HG03025 (cell line): ENCODE measurements around the gene KIF23.

Source experiments
- ATAC-seq: cut with Tn5 transposase; IDR thresholded peaks from one replicate; pipeline ENCODE4 v1.9.1; 2021; ENCODE audit warnings: mild to moderate bottlenecking, moderate library complexity; ENCODE audit not compliant: unreplicated experiment, low FRiP score

The KIF23 gene

DNA sequence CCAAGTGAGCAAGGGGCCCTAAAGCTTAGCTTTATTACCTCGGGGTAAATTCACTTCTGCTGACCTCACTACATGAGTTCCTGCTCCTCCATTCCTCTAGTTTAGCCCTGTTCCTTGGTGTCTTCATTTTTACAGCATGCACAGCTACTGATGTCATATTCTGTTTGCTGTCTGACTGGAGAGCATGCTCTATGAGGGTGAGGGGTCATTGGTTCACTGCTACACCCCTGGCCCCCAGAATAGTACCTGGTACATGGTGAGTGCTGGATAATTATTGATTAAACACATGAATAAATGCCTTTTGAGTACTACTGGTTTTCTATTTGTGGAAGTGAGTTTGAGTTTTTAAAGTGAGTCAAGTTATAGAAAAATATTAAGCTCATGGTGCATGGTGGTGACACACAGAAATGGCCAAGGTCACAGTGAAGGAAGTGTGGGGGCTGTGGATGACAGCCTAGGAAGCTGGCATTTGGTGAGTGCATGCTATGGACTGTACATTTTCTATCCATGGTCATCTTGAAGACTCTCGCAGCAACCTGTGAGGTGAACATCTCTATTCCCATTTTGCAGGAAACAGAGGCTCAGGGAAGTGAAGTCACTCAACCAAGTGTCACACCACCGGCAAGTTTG lies 72.4 kb downstream of the KIF23 start:
- ATAC-seq, result no peak

DNA sequence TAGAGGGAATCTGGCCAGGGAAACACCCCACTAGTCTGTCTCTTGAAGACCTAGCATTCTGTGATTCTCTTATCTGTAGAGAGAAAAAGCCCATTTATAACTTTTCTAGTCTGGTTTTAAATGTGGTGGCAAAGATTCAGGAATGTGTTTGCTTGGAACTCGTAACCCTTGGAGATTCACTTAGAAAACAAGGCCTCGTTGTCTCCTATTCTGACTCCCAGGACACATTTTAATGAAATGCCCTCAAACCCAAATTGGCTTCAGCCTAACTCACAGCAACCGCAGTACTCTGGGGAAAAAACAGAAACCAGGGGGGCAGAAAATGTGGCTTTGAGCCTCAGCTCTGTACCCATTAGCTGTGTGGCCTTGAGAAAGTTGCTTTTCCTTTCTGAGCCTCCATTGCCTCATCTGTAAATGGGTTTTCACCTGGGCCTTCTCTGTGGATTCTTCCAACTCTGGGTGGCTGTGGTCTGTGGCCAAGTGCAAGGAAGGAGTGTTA lies 75.0 kb downstream of the KIF23 start:
- no peak for ATAC-seq

DNA sequence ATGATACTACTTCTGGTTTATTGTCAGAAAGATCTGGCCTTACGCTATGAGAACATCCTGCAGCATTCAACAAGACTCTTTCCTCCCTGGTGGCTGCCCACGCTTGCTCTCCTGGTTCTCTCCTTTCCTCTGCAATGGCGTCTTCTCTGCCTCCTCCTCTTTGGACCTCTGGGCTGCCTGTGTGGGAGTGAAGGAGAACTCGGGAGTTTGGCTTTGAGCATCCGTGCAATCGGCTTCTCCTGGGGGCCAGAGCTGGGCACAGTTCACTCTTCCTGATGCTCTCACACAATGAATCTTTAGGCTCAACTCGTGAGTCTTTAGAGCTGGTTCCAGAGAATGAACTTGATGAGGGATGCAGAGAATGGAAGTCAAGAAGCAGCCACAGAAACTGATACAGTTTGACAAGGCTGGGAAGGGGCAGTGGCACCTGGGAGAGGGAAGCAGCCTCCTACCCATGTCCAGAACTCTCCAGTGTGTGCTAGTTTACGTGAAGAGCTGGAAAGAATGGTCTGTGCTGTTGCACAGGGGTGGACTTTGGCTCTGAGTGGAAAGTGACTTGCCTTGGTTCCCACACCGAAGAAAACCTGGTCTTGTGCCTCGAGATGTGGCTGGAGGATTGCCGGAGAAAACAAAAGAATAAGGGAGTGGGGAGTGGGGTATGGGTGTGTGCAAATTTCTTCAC lies 76.3 kb downstream of the KIF23 start:
- no peak for ATAC-seq

DNA sequence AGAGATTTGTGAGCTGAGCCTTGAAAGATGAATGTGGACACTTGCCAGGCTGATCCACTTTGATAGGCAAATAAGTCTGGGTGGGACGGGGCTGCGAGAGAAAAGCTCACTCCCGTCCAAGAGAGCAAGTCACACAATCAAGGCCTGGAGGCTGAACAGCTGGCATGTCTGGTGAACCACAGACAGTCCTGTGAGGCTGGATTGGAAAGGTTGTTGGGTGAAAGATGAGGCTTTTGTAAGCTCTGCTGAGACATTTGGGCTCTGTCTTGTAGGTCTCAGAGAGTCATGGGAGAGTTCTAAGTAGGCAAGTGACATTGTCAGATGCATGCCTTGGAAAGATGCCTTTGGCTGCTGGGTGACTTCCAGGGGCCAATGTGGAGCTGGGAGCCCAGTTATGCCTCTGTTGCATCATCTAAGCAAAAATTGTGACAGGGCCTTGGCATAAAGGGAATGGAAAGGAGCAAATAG lies 76.9 kb downstream of the KIF23 start:
- ATAC-seq, result no peak

DNA sequence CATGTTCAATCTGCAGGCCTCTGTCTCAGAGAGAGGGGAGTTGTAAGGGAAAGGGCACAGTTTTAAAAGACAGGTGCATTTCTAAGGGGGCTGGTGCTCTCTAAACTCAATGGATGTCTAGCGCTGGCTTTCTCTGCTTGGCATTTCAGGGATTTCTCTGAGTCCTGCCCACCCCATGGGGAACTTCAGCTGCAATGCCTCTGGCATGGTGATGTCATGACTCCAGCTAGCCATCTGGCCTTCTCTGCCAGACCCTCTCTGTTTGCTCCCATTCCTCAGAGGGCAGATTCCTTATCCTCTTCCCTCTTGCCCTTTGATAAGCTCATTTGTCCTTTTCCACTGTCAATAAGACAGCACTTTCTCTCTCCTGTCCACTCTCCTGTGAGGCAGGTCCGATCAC lies 79.3 kb downstream of the KIF23 start:
- no peak for ATAC-seq

DNA sequence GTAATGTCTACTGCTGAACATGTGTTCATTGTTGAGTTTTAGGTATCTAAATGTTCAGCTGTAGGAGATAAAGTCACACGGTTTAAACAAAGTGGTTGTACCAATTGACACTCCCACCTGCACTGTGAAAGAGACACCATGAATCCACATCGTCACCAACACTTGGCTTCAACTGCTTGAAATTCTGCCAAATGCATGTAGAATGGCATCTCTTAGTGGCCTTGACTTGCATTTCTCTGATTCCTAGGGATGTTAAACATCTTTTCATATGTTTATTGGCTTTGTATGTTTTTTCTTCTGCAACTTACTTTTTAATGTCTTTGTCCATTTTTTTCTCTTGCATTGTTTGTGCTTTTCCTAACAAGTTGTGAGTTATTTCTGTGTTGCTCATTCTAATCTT lies 81.9 kb downstream of the KIF23 start:
- no peak for ATAC-seq

DNA sequence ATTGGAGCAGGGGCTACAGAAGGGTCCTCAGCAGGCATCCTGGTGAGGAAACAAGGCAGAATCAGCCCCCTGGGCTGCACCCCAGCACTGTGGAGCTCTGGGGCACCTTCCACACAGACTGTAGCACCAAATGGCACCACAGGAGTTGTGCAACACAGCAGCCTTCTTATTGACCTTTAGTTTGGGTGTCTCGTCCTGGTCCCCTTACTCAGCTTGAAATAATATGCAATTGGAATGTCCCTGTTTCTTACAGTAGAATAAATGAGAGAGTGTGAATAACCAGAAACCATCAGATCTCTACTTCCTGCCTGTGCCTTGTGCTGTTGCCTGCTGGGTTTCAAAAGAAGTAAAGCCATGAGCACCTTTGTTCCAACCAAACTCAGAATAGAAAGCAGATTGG lies 82.9 kb downstream of the KIF23 start:
- no peak for ATAC-seq

DNA sequence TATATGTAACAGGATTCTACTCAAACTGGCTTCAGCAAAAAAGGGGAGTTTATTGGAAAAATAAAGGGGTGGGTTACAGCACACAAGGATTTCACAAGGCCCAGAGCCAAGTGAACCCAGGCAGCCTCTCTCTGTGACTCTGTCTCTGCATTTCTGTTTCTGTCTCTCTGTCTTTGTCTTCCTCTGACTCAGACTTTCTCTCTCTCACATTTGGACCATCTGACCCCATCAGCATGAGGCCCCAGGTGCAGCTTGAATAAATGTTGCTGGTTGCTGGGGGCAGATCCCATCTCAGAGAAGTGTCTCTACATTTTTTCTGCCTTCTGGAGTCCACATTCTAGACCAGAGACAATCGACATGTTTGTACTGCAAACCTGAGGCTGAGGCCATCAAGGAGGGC lies 83.5 kb downstream of the KIF23 start:
- ATAC-seq, result no peak
